ENCODE measurements around the gene PPM1E.
A peak's percentile ranks its signal among the peaks of the same experiment; 100 is the strongest.

The PPM1E gene

DNA sequence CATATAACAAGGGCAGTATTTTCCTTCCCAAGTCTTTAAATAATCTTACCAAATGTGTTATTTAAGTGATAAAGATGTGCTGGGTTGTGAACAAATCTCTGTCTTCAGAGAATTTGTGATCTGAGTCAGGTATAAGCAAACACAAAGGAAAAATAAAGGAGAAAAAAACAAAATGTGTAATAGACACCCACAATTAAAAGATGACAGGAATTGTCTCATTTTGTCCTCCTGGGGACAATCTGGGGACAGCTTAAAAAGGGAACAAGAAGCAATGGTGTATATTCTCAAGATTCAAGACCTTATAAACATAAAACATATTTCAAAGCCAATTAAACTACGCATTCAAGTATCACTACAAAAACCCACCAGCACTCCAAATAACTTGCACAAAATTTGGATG, 243.8 kb downstream of the PPM1E start:
- DNase-seq: no peak

DNA sequence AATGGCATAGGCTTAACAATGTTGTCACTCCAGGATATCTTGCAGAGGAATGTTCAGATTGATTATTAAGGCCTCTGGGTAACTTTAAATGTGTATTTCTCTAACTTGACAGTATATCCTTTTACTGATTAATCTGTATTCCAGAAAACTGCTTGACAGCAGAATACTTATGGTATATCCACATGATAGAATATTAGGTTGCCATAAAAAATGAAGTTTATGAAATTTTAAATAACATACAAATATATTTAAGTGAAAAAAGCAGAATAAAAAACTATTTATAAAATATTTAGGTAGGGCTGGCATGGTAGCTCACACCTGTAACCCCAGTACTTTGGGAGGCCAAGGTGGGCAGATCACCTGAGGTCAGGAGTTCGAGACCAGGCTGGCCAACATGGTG, 244.4 kb downstream of the PPM1E start:
- DNase-seq: no peak

DNA sequence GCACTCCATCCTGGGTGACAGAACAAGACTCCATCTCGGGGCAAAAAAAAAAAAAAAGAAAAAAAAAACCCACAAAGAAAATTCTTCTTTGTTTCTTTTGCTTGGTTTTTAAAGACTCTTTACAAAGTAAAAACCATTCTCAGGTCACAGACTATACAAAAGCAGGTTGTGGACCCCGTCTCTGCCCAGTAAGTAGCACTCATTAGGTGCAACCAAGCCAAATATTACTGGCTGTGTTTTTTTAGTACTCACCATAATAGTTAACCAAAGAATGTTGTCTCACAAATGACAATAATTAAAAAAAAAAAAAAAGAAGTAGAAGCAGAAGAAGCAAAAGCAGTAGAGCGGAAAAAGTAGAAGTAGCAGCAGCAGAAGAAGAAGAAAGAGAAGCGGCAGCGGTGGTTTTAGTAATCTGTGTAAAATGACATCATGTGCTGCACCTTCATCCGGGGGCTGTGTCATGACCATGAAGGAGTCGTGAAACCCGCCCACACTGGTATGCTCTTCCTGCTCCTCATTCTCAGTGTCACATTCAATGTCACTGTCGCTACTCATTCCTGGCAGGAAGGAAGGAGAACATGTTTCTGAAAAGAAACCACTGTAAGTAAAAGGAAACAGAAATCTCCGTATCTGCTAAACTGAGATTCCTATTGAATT, 245.6 kb downstream of the PPM1E start:
- DNase-seq: peak in 4 of 5 experiments; percentile 48 to 93 (median 56)

DNA sequence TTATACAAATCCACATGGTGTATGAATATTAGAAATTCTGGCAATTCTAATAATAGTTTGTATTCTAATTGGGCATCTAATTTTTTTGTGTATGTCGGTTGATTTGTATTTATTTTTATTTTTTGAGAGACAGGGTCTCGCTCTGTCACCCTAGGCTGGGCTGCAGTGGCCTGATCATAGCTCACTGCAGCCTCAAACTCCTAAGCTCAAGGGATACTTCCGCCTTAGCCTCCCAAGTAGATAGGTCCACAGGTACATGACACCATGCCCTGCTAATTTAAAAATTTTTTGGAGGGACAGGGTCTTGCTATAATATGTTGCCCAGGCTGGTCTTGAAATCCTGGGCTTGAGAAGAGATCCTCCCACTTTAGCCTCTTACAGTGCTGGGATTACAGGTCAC, 246.5 kb downstream of the PPM1E start:
- DNase-seq: no peak

DNA sequence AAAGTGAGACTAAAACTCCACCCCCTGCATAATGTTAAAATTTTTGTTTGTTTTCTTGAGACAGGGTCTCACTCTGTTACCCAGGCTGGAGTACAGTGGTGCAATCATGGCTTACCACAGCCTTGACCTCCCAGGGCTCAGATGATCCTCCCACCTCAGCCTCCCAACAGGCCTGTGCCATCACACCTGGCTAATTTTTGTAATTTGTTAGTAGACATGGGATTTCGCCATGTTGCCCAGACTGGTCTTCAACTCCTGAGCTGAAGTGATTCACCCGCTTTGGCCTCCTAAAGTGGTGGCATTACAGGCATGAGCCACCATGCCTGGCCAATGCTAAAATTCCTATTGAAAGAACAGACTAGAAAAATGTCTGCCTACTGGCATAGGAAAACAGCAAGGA, 247.2 kb downstream of the PPM1E start:
- DNase-seq: no peak

DNA sequence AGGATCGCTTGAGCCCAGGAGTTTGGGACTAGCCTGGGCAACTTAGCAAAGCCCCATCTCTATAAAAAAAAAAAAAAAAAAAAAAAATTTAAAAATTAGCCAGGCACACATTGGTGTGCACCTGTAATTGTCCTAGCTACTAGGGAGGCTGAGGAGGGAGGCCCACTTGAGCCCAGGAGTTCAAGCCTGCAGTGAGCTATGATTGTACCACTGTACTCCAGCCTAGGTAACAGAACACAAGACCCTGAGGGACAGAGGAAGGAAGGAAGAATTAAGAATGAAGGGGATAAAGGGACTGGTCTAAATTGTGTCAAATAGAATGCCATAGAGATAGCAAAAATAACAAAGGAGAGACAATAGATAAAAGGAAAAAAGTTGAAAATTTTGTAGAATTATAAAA, 248.2 kb downstream of the PPM1E start:
- DNase-seq: no peak

DNA sequence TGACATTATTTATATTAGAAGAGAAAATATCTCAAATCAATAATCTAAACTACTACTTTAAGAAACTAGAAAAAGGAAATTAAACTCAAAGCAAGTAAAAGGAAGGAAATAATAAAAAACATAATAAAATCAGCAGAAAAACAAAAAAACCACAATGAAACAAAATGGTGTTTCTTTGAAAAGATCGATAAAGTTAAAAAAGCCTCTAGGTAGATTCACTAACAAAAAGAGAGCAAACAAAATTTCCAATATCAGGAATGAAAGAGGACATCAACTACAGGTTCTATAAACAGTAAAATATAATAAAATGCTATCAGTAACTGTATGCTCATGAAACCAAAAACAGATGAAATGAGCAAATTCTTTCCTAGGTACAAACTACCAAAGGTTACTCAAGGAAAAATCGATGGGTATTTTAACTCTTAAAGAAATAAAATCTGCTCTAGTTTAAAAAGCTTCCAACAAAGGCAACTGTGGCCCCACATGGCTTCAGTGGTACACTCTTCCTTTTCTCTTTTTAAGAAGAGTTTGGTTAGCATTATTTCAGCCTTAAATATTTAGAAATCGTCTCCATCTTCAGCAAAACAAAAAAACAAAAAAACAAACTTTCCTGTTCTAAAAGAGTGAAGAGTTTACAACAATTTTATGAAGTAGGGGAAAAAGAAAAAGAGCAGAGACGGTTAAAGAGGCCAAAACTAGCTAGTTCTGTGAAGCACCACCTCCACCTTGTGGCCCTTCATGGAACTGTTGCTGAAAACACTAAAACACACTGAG, 248.9 kb downstream of the PPM1E start:
- peak; percentile 21 to 67 (median 48) for DNase-seq

DNA sequence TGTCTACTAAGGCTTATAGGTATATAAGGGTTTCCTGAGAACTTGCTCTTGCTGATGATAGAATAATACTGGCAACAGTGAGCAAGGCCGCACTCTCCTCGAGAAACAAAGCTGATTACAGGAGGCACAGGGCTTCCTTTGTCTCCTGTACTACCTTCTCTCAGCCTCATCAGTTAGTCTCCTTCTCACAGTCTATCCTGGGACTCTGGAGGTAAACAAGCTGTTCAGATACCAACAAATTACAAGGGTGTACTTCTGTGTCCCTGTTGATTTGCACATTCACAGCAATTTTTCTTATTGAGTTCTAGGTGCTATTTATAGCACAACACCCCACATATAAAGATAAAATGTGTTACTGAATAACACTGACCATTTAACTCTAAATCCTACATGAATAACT, 252.3 kb downstream of the PPM1E start:
- no peak for DNase-seq

DNA sequence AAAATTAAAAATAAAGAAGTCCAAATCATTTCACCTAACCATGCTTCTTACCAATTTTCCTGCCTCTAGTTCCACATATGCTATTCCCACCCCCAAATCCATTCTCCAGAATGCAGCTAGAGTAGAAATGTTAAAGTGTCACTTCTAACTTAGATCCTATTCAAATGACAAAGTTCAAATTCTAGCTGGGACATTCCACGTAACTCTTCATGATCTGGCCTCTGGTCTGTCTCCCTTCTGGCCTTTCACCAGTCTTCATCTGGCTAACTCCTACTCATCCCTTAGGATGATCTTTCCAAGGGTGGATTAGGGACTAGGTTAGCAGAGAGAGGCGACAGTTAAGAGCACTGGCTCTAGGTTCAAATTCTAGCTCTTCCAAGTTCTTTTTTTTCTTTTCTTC, 253.1 kb downstream of the PPM1E start:
- DNase-seq: no peak

DNA sequence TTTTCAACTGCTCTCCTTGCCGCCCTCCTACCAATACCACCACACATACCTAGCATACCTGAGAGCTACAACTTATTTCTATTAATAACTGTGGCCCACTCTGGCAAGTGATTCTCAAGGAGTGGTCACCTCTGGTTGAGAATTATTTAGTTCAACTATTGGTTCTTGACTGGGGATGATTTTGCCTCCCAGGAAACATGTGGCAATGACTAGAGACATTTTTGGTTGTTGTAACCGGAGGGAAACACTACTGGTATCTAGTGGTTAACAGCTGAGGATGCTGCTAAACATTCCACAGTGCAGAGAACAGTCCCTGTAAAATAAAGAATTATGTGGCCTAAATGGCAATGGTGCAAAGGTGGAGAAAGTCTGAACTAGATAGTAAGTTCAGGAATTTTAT, 254.4 kb downstream of the PPM1E start:
- no peak for DNase-seq

DNA sequence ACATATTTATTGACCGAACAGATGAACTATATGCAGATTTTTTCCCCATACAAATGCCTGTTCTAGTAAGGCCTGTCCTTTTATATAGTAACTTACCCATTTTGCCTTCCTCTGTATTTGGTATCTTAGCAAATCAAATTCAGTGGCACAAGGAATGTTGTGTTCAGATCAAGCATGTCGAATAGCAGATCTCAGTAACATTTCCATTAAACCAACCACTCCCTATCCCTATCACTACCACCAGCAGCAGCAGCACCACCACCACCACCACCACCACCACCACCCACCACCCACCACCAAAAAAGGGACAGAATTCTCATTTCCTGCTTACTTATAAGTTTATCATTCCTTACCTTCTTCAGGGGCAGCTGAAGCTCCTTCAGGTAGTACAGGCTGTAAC, 256.3 kb downstream of the PPM1E start:
- no peak for DNase-seq

DNA sequence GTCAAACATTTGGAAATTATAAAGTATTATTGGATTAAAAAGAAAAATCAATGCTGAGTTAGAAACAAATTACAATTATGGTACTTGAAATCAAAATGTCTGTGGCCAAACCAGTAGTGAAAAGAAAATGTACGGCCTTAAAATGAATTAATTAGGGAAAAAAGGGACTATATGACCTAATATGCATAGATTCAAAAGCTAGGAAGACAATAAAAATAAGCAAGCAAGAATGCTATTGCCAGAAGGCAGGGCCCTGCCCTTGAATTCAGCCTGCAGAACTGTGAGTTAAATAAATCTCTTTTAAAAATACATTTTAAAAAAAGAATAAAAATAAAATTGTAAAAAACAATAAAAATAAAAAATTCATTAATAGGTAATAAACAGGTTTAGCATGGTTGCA, 262.4 kb downstream of the PPM1E start:
- no peak for DNase-seq

DNA sequence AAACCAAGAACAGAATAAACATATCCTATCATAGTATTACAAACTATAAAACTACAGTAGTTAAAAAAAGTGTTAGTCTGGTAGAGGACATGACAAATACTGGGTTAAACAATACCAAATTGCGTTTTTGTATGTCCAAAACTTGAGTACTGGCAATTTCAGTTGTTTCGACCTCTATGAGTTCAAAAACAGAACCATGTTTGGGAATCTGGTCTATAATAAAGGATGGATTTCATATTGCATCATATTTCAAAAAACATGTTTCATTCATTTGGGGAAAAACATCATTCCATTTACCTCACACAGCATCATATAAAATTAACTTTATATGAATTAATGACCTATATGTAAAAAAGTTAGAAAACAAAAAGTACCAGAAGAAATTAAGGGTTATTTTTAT, 269.3 kb downstream of the PPM1E start:
- DNase-seq: no peak

DNA sequence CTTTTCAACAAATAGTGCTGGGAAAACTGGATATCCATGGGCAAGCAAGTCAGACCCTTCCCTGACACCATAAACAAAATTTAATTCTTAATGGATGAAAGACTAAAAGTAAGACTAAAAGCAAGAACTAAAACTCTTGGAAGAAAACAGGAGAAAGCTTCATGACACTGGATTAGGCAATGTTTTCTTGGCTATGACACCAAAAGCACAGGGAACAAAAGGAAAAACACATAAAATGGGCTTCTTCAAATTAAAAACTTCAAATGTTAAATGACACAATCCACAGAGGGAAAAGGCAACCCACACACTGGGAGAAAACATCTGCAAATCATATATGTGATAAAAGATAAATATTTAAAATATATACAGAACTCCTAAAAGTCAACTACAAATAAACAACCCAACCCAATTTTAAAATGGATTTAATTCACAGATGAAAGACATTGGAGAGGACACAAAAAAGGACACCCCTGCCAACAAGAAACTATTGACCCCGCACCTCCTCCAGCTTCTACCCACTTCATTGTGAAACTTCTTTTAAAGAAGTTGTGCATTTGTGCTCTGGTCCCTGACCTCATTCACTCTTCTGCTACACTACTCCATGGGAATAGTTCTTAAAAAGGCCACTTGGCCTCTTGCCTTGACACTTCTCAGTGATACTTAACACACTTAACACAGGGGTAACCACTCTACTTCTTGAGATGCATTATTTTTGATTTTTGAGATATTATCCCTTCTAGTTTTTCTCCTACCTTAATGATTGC, 270.7 kb downstream of the PPM1E start:
- no peak for DNase-seq

DNA sequence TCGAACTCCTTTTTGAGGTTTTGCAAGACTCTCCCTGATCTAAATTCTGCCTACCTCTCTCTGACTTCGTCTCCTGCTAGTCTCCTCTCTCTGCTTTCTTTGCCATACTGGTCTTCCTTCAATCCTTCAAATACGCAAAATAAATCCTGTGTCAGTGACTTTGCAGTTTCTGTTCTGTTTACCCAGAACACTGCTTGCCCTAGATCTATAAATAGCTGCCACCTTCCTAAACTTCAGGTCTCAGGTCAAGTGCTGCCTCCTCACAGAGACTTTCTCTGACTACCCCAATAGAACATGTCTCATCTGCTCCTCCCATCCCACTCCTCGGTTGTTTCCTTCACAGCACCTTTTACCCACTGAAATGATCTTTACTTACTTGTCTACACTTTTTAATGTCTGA, 272.1 kb downstream of the PPM1E start:
- DNase-seq: no peak

DNA sequence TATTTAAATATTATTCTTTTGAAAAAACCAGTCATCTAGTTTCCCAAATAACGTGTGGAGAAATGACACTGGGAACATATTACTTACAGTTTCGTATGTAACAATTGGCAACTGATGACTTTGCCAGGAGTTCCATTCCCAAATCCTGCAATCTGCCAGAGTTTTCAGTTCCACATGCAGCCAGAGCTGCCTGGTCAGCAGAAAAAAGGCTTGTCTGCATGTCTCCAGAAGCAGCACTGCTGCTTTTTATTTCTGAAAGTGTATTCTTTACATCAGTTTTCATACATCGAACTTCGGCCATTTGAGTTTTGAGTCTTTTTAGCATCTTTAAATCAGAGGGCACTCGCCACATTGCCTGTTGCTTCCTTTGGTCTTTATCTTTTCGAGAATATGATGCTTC, 272.7 kb downstream of the PPM1E start:
- no peak for DNase-seq

DNA sequence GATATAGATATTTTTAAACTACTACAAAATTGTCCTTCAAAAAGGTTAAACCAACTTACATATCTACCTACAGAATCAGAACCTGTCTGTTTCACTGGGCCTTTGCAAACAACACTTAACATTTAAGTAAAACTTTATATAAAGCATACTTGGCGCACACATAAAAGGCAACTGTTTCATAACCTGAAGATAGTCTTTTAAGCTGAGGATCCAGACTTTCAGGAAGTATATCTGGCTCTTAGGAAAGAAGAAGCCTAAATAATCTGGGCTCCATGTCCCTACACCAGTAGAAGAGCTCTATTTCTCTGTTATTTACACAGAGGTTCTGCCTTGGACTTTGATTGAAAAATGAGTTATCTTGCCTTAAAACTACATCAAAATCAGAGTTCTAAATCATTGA, 275.2 kb downstream of the PPM1E start:
- DNase-seq: no peak
